ENCODE results near the gene C1orf35.

DNA sequence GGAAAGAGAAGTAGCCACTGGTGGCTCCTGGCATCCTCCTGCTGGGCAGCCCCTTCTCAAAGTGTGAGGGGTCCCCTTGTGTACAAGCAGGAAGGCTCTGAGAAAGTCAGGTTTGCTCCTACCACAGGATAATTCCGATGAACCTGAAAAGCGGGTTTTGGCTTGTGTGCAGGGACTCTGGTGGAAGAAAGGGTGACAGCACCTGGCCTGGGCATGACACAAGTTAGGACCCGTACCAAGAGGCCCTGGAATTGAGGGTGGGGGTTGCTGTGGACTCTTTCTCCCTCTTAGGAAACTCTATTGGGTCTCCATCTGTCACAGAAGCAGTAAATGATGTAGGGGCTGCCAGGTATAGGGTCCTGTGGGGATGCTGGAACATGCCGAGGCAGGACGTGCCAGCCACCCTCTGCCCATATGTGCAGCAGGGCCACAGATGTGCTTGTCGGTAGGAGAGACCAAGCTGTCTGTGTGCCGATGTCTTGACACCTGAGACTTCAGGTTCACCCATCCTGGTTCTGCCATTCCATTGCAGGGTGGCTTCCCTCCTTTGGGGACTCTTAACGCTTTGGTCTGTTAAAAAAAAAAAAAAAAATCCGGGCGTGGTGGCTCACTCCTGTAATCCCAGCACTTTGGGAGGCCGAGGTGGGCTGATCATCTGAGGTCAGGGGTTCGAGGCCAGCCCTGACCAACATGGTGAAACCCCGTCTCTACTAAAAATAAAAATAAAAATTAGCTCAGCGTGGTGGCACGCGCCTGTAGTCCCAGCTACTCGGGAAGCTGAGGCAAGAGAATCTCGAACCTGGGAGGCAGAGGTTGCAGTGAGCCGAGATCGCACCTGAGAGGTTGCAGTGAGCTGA is 9.8 kb downstream of the C1orf35 start:
- TF ChIP-seq TAF1 (IDR thresholded peaks at IDR 0.05; ENCODE audit: low read depth, low read length), result no peak
- TF ChIP-seq, protein P1, sequence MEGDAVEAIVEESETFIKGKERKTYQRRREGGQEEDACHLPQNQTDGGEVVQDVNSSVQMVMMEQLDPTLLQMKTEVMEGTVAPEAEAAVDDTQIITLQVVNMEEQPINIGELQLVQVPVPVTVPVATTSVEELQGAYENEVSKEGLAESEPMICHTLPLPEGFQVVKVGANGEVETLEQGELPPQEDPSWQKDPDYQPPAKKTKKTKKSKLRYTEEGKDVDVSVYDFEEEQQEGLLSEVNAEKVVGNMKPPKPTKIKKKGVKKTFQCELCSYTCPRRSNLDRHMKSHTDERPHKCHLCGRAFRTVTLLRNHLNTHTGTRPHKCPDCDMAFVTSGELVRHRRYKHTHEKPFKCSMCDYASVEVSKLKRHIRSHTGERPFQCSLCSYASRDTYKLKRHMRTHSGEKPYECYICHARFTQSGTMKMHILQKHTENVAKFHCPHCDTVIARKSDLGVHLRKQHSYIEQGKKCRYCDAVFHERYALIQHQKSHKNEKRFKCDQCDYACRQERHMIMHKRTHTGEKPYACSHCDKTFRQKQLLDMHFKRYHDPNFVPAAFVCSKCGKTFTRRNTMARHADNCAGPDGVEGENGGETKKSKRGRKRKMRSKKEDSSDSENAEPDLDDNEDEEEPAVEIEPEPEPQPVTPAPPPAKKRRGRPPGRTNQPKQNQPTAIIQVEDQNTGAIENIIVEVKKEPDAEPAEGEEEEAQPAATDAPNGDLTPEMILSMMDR (IDR thresholded peaks at IDR 0.05; ENCODE audit: control extremely low read depth in 1 of 3, insufficient read depth in 1 of 3, low read depth in 1 of 3, low read length in 3 of 3), result no peak
- no peak for TF ChIP-seq SIN3A (conservative IDR thresholded peaks at IDR 0.05 in 1 of 2, IDR thresholded peaks at IDR 0.05 in 1 of 2; ENCODE audit: low read depth in 1 of 2, low read length in 2 of 2)
- TF ChIP-seq RNF2 (IDR thresholded peaks at IDR 0.05; ENCODE audit: borderline replicate concordance, low read depth, low read length, missing control alignments, poor library complexity, severe bottlenecking), result no peak
- TF ChIP-seq SUZ12 (IDR thresholded peaks at IDR 0.05; ENCODE audit: low read length), result no peak
- no peak for TF ChIP-seq POLR2A (IDR thresholded peaks at IDR 0.05; ENCODE audit: control extremely low read depth in 1 of 2, low read depth in 2 of 2, low read length in 2 of 2)
- TF ChIP-seq, protein P2, sequence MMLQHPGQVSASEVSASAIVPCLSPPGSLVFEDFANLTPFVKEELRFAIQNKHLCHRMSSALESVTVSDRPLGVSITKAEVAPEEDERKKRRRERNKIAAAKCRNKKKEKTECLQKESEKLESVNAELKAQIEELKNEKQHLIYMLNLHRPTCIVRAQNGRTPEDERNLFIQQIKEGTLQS (IDR thresholded peaks at IDR 0.05; ENCODE audit: insufficient read depth, low read depth, low read length), result no peak
- TF ChIP-seq EZH2 (IDR thresholded peaks at IDR 0.05; ENCODE audit: low read depth, low read length, severe bottlenecking), result no peak
